EH (cell line): ENCODE measurements around the gene CYP3A5.

Source experiments
- DNase-seq: peaks from one replicate; pipeline ENCODE4 v3.0.0-alpha.2; 2015; ENCODE audit warnings: low read depth

Gene CYP3A5

GRCh38 chr7:99607548-99607947, 72.2 kb downstream of the CYP3A5 start:
- DNase-seq = no peak

- DNase-seq = no peak
Measured at GRCh38 chr7:99606531-99606930, 73.3 kb downstream of the CYP3A5 start.

- no peak for DNase-seq
Measured at GRCh38 chr7:99605527-99605926, 74.3 kb downstream of the CYP3A5 start.

GRCh38 chr7:99601656-99602310, 78.0 kb downstream of the CYP3A5 start:
- DNase-seq = no peak

- DNase-seq = no peak
Measured at GRCh38 chr7:99599836-99600235, 80.0 kb downstream of the CYP3A5 start.
